GM23338 (cell line): ENCODE data around the gene NUP62CL. TPM values are rescaled to one million over a fixed set of nuclear protein-coding genes. Genes with fewer than 3 reads are reported as not detected.
A peak's percentile ranks its signal among the peaks of the same experiment; 100 is the strongest.
"Not testable (repeated sequence)": the region's sequence is repeated elsewhere in the genome, so short reads cannot be mapped to it uniquely, and the experiment has no call there.

Source experiments
- ATAC-seq: fragments of 200-7000 bp; cut with Tn5 transposase; 3 replicates; pipeline ENCODE4 v1.9.1; 2020
- DNase-seq: peaks from one replicate; pipeline ENCODE4 v3.0.0-alpha.2; 2015; ENCODE audit warnings: low spot score
- H2AFZ ChIP-seq: fragments of 200-600 bp; sonication (generic); 2 replicates; pipeline ENCODE4 v1.8.0; 2016; ENCODE audit warnings: antibody characterized with exemption, mild to moderate bottlenecking, moderate library complexity
- H3F3A ChIP-seq: fragments of 200-600 bp; sonication (generic); replicated peaks from 2 replicates; pipeline ENCODE4 v1.8.0; 2017; ENCODE audit warnings: antibody characterized with exemption, mixed run types, low read depth
- H3K27ac ChIP-seq: fragments of 200-600 bp; sonication (generic); 2 replicates; pipeline ENCODE4 v1.6.1; 2016; ENCODE audit warnings: low read depth
- H3K27me3 ChIP-seq: fragments of 200-600 bp; sonication (generic); 2 replicates; pipeline ENCODE4 v1.8.0; 2016; ENCODE audit warnings: mild to moderate bottlenecking, mixed run types, moderate library complexity; ENCODE audit not compliant: insufficient read depth
- H3K36me3 ChIP-seq: fragments of 200-600 bp; sonication (generic); 2 replicates; pipeline ENCODE4 v1.8.0; 2016; ENCODE audit warnings: mild to moderate bottlenecking; ENCODE audit not compliant: insufficient read depth
- H3K4me1 ChIP-seq: fragments of 200-600 bp; sonication (generic); 2 replicates; pipeline ENCODE4 v1.8.0; 2016; ENCODE audit warnings: mild to moderate bottlenecking, moderate library complexity; ENCODE audit not compliant: insufficient read depth
- H3K4me2 ChIP-seq: fragments of 200-600 bp; sonication (generic); 2 replicates; pipeline ENCODE4 v1.7.1; 2017; ENCODE audit warnings: mixed run types
- H3K4me3 ChIP-seq: fragments of 200-600 bp; sonication (generic); 2 replicates; pipeline ENCODE4 v1.6.1; 2016; ENCODE audit warnings: mixed run types
- H3K79me2 ChIP-seq: fragments of 200-600 bp; sonication (generic); replicated peaks from 2 replicates; pipeline ENCODE4 v1.8.0; 2017; ENCODE audit warnings: mild to moderate bottlenecking; ENCODE audit not compliant: insufficient read depth
- H3K9me2 ChIP-seq: fragments of 200-600 bp; sonication (generic); 2 replicates; pipeline ENCODE4 v1.8.0; 2017; ENCODE audit not compliant: insufficient read depth
- H4K20me1 ChIP-seq: fragments of 200-600 bp; sonication (generic); replicated peaks from 2 replicates; pipeline ENCODE4 v1.8.0; 2017; ENCODE audit warnings: mild to moderate bottlenecking; ENCODE audit not compliant: insufficient read depth
- H3K27ac Mint-ChIP-seq: 2 replicates; pipeline ENCODE4 v1.8.0; 2020; ENCODE audit warnings: inconsistent platforms, mild to moderate bottlenecking, moderate library complexity, mixed read lengths
- H3K27me3 Mint-ChIP-seq: 3 replicates; pipeline ENCODE4 v1.8.0; 2022; ENCODE audit warnings: low read depth, mild to moderate bottlenecking, moderate library complexity, mixed read lengths, inconsistent platforms; ENCODE audit not compliant: insufficient read depth, poor library complexity
- H3K36me3 Mint-ChIP-seq: 3 replicates; pipeline ENCODE4 v1.8.0; 2021; ENCODE audit warnings: low read depth, mild to moderate bottlenecking, inconsistent platforms, moderate library complexity, mixed read lengths
- H3K4me1 Mint-ChIP-seq: 3 replicates; pipeline ENCODE4 v1.8.0; 2020; ENCODE audit warnings: mild to moderate bottlenecking, inconsistent platforms, mixed read lengths
- H3K4me3 Mint-ChIP-seq: 3 replicates; pipeline ENCODE4 v1.8.0; 2021; ENCODE audit warnings: moderate library complexity, mild to moderate bottlenecking, inconsistent platforms, mixed read lengths
- H3K9me3 Mint-ChIP-seq: 3 replicates; pipeline ENCODE4 v1.8.0; 2020; ENCODE audit warnings: moderate library complexity, mild to moderate bottlenecking, inconsistent platforms, mixed read lengths
- polyA plus RNA-seq: library from polyadenylated mRNA; unstranded; fragments of >200 nt; fragmentation: Nextera tagmentation; extraction: Ambion mirVana; gene quantifications from 2 replicates; pipeline ENCODE4 v1.2.1, GENCODE V29; 2016
- total RNA-seq: library from RNA; depleted of rRNA; stranded (reverse); fragments of >200 nt; shearing (Covaris generic); gene quantifications from 2 replicates; pipeline ENCODE4 v1.2.3, GENCODE V29; 2014
- TF ChIP-seq, protein P1 (sequence below): fragments of 250-450 bp; sonication (Bioruptor Pico); IDR thresholded peaks from 2 replicates; pipeline ENCODE4 v1.5.0; 2020; ENCODE audit warnings: mild to moderate bottlenecking, moderate library complexity

NUP62CL gene
- total and polyA plus RNA-seq, 2 experiments from 2014 or later = 5.8 to 11.2 TPM

GRCh38 chrX:107167163-107167921 lies 38.9 kb downstream of the NUP62CL start:
- Mint-ChIP-seq H3K4me3 (no peak overlapping the region), H3K36me3 (peaks cover 3% of the 10 kb centered on the region; the same call in 2 of the 3 replicates), H3K27ac (no peak overlapping the region), H3K9me3 (no peaks in the 10 kb centered on the region; the same call in 2 of the 3 replicates), H3K4me1 (no peaks in the 10 kb centered on the region), H3K27me3 (no peaks in the 10 kb centered on the region)
- DNase-seq (no peak), ATAC-seq (no peak)
- Histone ChIP-seq H3K4me3 (no peak overlapping the region), H3K27me3 (no peaks in the 10 kb centered on the region), H3F3A (no peaks in the 10 kb centered on the region), H3K27ac (no peak overlapping the region), H3K36me3 (no peaks in the 10 kb centered on the region), H4K20me1 (no peaks in the 10 kb centered on the region), H3K4me1 (no peaks in the 10 kb centered on the region), H3K9me2 (no peaks in the 10 kb centered on the region), H2AFZ (no peak overlapping the region), H3K79me2 (no peaks in the 10 kb centered on the region), H3K4me2 (no peak overlapping the region)
- TF ChIP-seq, protein P1, sequence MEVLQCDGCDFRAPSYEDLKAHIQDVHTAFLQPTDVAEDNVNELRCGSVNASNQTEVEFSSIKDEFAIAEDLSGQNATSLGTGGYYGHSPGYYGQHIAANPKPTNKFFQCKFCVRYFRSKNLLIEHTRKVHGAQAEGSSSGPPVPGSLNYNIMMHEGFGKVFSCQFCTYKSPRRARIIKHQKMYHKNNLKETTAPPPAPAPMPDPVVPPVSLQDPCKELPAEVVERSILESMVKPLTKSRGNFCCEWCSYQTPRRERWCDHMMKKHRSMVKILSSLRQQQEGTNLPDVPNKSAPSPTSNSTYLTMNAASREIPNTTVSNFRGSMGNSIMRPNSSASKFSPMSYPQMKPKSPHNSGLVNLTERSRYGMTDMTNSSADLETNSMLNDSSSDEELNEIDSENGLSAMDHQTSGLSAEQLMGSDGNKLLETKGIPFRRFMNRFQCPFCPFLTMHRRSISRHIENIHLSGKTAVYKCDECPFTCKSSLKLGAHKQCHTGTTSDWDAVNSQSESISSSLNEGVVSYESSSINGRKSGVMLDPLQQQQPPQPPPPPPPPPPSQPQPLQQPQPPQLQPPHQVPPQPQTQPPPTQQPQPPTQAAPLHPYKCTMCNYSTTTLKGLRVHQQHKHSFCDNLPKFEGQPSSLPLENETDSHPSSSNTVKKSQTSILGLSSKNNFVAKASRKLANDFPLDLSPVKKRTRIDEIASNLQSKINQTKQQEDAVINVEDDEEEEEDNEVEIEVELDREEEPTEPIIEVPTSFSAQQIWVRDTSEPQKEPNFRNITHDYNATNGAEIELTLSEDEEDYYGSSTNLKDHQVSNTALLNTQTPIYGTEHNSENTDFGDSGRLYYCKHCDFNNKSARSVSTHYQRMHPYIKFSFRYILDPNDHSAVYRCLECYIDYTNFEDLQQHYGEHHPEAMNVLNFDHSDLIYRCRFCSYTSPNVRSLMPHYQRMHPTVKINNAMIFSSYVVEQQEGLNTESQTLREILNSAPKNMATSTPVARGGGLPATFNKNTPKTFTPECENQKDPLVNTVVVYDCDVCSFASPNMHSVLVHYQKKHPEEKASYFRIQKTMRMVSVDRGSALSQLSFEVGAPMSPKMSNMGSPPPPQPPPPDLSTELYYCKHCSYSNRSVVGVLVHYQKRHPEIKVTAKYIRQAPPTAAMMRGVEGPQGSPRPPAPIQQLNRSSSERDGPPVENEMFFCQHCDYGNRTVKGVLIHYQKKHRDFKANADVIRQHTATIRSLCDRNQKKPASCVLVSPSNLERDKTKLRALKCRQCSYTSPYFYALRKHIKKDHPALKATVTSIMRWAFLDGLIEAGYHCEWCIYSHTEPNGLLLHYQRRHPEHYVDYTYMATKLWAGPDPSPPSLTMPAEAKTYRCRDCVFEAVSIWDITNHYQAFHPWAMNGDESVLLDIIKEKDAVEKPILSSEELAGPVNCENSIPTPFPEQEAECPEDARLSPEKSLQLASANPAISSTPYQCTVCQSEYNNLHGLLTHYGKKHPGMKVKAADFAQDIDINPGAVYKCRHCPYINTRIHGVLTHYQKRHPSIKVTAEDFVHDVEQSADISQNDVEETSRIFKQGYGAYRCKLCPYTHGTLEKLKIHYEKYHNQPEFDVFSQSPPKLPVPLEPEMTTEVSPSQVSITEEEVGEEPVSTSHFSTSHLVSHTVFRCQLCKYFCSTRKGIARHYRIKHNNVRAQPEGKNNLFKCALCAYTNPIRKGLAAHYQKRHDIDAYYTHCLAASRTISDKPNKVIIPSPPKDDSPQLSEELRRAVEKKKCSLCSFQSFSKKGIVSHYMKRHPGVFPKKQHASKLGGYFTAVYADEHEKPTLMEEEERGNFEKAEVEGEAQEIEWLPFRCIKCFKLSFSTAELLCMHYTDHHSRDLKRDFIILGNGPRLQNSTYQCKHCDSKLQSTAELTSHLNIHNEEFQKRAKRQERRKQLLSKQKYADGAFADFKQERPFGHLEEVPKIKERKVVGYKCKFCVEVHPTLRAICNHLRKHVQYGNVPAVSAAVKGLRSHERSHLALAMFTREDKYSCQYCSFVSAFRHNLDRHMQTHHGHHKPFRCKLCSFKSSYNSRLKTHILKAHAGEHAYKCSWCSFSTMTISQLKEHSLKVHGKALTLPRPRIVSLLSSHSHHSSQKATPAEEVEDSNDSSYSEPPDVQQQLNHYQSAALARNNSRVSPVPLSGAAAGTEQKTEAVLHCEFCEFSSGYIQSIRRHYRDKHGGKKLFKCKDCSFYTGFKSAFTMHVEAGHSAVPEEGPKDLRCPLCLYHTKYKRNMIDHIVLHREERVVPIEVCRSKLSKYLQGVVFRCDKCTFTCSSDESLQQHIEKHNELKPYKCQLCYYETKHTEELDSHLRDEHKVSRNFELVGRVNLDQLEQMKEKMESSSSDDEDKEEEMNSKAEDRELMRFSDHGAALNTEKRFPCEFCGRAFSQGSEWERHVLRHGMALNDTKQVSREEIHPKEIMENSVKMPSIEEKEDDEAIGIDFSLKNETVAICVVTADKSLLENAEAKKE = no peak

- H4K20me1 ChIP-seq, H3K27me3 Mint-ChIP-seq, H3F3A ChIP-seq: not testable (repeated sequence)
Measured at GRCh38 chrX:107157618-107158017, 48.6 kb downstream of the NUP62CL start.

DNA sequence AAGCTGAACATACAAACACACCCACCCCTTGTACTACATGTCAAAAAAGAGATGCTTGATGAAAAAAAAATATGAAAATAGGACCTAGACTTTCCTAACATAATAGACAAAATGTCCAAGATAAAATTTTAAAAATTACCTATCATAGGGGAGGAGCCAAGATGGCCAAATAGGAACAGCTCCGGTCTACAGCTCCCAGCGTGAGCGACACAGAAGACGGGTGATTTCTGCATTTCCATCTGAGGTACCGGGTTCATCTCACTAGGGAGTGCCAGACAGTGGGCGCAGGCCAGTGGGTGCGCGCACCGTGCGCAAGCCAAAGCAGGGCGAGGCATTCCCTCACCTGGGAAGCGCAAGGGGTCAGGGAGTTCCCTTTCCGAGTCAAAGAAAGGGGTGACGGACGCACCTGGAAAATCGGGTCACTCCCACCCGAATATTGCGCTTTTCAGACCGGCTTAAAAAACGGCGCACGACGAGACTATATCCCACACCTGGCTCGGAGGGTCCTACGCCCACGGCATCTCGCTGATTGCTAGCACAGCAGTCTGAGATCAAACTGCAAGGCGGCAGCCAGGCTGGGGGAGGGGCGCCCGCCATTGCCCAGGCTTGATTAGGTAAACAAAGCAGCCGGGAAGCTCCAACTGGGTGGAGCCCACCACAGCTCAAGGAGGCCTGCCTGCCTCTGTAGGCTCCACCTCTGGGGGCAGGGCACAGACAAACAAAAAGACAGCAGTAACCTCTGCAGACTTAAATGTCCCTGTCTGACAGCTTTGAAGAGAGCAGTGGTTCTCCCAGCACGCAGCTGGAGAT lies 50.4 kb downstream of the NUP62CL start:
- H3K4me1 Mint-ChIP-seq, ATAC-seq: not testable (repeated sequence)
- H2AFZ ChIP-seq = 0 out of 2 replicates have a peak overlapping the region, but pooled peaks have one; percentile 28

More at GRCh38 chrX:107157618-107158017, 48.6 kb downstream of the NUP62CL start:
- H3K4me3 ChIP-seq, H3K4me1 Mint-ChIP-seq, H3K9me2 ChIP-seq, H3K27me3 ChIP-seq, H2AFZ ChIP-seq, H3K36me3 ChIP-seq, H3K4me1 ChIP-seq, H3K27ac ChIP-seq, H3K4me3 Mint-ChIP-seq, H3K36me3 Mint-ChIP-seq, H3K27ac Mint-ChIP-seq, ATAC-seq, DNase-seq, H3K9me3 Mint-ChIP-seq, H3K4me2 ChIP-seq, H3K79me2 ChIP-seq: not testable (repeated sequence)

More for the DNA sequence above, 50.4 kb downstream of the NUP62CL start:
- H3K4me3 ChIP-seq = peak overlapping the region; percentile 49
- not testable (repeated sequence) for H3K79me2 ChIP-seq, H3K27ac Mint-ChIP-seq, H3K9me2 ChIP-seq, H3K27ac ChIP-seq, H4K20me1 ChIP-seq, H3K36me3 ChIP-seq, H3K4me1 ChIP-seq, H3K27me3 Mint-ChIP-seq, H3K36me3 Mint-ChIP-seq, H3K27me3 ChIP-seq, H3K9me3 Mint-ChIP-seq, H3F3A ChIP-seq, DNase-seq
- peak overlapping the region; percentile 72 for H3K4me3 Mint-ChIP-seq
- peak overlapping the region; percentile 74 for H3K4me2 ChIP-seq
